Stimulated activated CD8-positive, alpha-beta memory T cell treated with anti-CD3 and anti-CD28 coated beads, Interleukin-4, amount 100 ng/mL, for 24 hours (primary cell): Measurements from ENCODE around the gene DUOXA1.

ENCODE experiments used
- DNase-seq: peaks from one replicate; pipeline ENCODE4 v3.0.0-alpha.2; 2020; ENCODE audit warnings: low read depth

The DUOXA1 gene

GRCh38 chr15:45131510-45131909 lies 1.8 kb upstream of the DUOXA1 start:
- DNase-seq, result no peak

- no peak for DNase-seq
These were observed 767 bp upstream of the DUOXA1 start for GRCh38 chr15:45130291-45131000.

GRCh38 chr15:45128971-45129639 lies 574 bp downstream of the DUOXA1 start:
- no peak for DNase-seq

GRCh38 chr15:45126535-45127158 lies 3.0 kb downstream of the DUOXA1 start:
- no peak for DNase-seq

- DNase-seq, result no peak
These were observed 6.3 kb downstream of the DUOXA1 start for GRCh38 chr15:45123397-45123796.

- DNase-seq, result no peak
These were observed 7.0 kb downstream of the DUOXA1 start for GRCh38 chr15:45122719-45123118.

- no peak for DNase-seq
These were observed 7.8 kb downstream of the DUOXA1 start for GRCh38 chr15:45121706-45122417.

GRCh38 chr15:45121020-45121419 lies 8.7 kb downstream of the DUOXA1 start:
- no peak for DNase-seq

GRCh38 chr15:45120081-45120972 lies 9.4 kb downstream of the DUOXA1 start:
- DNase-seq, result no peak

- no peak for DNase-seq
These were observed 10.7 kb downstream of the DUOXA1 start for GRCh38 chr15:45118996-45119395.

GRCh38 chr15:45118131-45118588 lies 11.5 kb downstream of the DUOXA1 start:
- peak; percentile 69 for DNase-seq

- DNase-seq, result no peak
These were observed 12.2 kb downstream of the DUOXA1 start for GRCh38 chr15:45117308-45118130.

GRCh38 chr15:45116482-45117307 lies 13.0 kb downstream of the DUOXA1 start:
- DNase-seq, result no peak

GRCh38 chr15:45116006-45116481 lies 13.6 kb downstream of the DUOXA1 start:
- no peak for DNase-seq

GRCh38 chr15:45115312-45115820 lies 14.3 kb downstream of the DUOXA1 start:
- DNase-seq, result no peak

- no peak for DNase-seq
These were observed 15.0 kb downstream of the DUOXA1 start for GRCh38 chr15:45114751-45115085.

GRCh38 chr15:45114076-45114750 lies 15.5 kb downstream of the DUOXA1 start, which contains the start of the genes DUOX2 and DUOXA2:
DUOX2 (minus strand) TSS chr15:45114172; CDS start chr15:45113411, 761 bp downstream.
DUOXA2 (plus strand) TSS chr15:45114326; CDS start chr15:45114606, 280 bp downstream.
- DNase-seq, result no peak

GRCh38 chr15:45113380-45113990 lies 16.2 kb downstream of the DUOXA1 start:
- DNase-seq, result no peak
